Motor neuron (in vitro differentiated cells): ENCODE data around the gene NPM1. TPM values are rescaled to one million over a fixed set of nuclear protein-coding genes. Genes with fewer than 3 reads are reported as not detected.
"Not testable (repeated sequence)": the region's sequence is repeated elsewhere in the genome, so short reads cannot be mapped to it uniquely, and the experiment has no call there.

Source experiments
- ATAC-seq, 8 experiments: fragments of 200-7000 bp; cut with Tn5 transposase; replicated peaks in 6 of 8; 2 replicates each; pipeline ENCODE4 v1.8.0; 2021; ENCODE audit warnings: mild to moderate bottlenecking in 8 of 8, moderate library complexity in 8 of 8
- H3K27ac ChIP-seq, 2 donors: fragments of 250-450 bp; sonication (Bioruptor Pico); 2 replicates each; pipeline ENCODE4 v1.9.0; 2021; ENCODE audit warnings: antibody characterized with exemption in 2 of 2, mild to moderate bottlenecking in 2 of 2, moderate library complexity in 1 of 2
- H3K4me1 ChIP-seq, 2 donors: fragments of 250-450 bp; sonication (Bioruptor Pico); replicated peaks in 1 of 2; 2 replicates each; pipeline ENCODE4 v1.6.1; 2021; ENCODE audit warnings: antibody characterized with exemption in 2 of 2, mild to moderate bottlenecking in 2 of 2, moderate library complexity in 1 of 2
- H3K4me3 ChIP-seq, 5 donors: fragments of 250-450 bp; sonication (Bioruptor Pico); 2 replicates each; pipeline ENCODE4 v1.9.0; 2021; ENCODE audit warnings: antibody characterized with exemption in 5 of 5, mild to moderate bottlenecking in 5 of 5, moderate library complexity in 4 of 5
- WGBS, 10 experiments: fragments of 450-650 bp; shearing (Covaris generic); methylation state at CpG; one replicate each; pipeline ENCODE4 v1.0.0; 2022; 5-methylcytosine and 5-hydroxymethylcytosine counted together
- in situ Hi-C, 9 experiments: fragments of 400-800 bp; cut with MboI; loops; one replicate each; pipeline ENCODE4 v1.15.0; 2021; ENCODE audit warnings: low sequenced_read_pairs in 9 of 9, low pct_unique_long_range_greater_than_20kb in 2 of 9; ENCODE audit not compliant: unreplicated experiment in 9 of 9
- total RNA-seq, 8 experiments: library from RNA; unstranded; fragments of 300-600 nt; gene quantifications; 2 replicates each; pipeline versions ENCODE4 v1.2.3 to v1.2.4, GENCODE V29; 2022

The NPM1 gene
- total RNA-seq, 8 experiments from 2014 or later = 1,095 to 3,241 (median 1,712) TPM

DNA sequence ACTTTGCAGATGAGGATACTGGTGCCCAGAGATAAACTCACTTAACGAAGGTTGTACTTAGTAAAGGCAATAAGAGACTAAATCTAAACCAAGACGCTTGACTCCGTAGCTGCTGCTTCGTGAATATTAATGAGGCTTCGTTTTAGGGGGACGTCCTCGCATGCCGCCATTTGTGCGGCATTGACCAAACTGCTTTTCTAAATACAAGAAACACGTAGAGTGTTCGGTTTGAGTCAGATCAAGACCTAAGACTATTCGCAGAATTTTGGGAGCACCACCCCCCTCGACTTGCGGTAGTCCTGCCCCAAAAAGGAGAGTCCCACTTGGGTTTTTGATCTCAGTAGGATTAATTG is 1.1 kb downstream of the NPM1 start:
- Histone ChIP-seq H3K4me3 (peak overlapping the region; percentile 53 to 83 (median 73)), H3K4me1 (peaks cover 12 to 16% of the 10 kb centered on the region in 2 donors), H3K27ac (peak overlapping the region; percentile 83 to 91)
- in situ Hi-C loops = no loop called here
- 0 to 13% (median 0%) methylated on average over 1 to 14 of the region's 14 CpGs; no CpG with 5 or more reads in 1 of the 10 experiments for WGBS, 10 experiments
- ATAC-seq = no peak

DNA sequence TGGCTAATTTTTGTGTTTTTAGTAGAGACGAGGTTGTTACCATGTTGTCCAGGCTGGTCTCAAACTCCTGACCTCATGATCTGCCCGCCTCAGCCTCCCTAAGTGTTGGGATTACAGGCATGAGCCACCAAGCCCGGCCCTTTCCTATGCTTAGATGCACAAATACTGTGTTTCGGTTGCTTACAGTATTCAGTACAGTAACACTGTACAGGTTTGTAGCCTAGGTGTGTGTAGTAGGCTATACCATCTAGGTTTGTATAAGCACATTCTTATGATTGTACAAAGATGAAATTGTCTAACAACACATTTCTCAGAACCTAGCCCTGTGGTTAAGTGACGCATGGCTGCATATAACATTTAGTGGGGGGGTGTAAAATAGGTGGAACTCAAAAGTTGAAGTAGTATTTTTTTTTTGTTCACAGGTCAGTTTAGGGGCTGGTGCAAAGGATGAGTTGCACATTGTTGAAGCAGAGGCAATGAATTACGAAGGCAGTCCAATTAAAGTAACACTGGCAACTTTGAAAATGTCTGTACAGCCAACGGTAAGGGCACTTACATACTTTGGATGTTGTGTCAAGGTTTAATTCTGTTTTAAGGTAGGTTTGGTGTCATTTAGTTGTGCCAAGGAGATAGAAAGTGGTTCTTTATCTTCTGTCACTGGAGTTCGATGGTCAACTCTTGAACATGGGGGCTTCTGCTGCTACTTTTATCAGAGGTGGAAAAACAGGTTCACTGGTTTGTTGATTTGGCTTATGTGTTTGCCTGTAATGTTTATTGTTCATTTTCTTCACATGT is 3.4 kb downstream of the NPM1 start:
- ATAC-seq = no peak
- H3K27ac ChIP-seq = no peak overlapping the region
- H3K4me3 ChIP-seq = peak overlapping the region in 2 of 5 donors; percentile 73 to 83
- WGBS, 10 experiments = 19 to 100% (median 74%) methylated on average over 1 to 8 of the region's 8 CpGs; no CpG with 5 or more reads in 1 of the 10 experiments
- peaks cover 12 to 16% of the 10 kb centered on the region in 2 donors for H3K4me1 ChIP-seq
- in situ Hi-C loops = no loop called here

GRCh38 chr5:171391996-171392577 is 4.4 kb downstream of the NPM1 start:
- in situ Hi-C loops = no loop called here
- 70 to 100% (median 94%) methylated on average over 1 to 8 of the region's 14 CpGs; no CpG with 5 or more reads in 3 of the 10 experiments for WGBS, 10 experiments

DNA sequence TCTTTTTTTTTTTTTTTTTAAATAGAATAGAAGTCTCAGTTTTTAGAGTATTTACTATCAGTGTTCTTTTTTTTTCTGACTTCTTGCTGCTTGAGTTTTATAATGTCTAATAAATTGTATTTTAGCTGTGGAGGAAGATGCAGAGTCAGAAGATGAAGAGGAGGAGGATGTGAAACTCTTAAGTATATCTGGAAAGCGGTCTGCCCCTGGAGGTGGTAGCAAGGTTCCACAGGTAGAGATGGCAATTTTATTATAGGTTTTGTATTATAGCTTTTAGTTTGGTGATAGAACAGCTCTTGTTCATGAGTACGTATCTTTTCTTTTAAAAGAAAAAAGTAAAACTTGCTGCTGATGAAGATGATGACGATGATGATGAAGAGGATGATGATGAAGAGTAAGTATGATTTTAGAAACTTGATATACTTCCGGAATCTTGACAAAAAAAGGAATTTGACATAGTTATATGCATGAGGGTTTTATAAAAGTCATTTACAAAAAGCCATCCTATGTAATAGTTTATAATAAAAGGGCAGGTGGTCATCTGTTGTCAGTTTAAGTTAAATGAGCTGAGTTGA is 5.0 kb downstream of the NPM1 start:
- Histone ChIP-seq H3K27ac (no peak overlapping the region), H3K4me1 (peaks cover 12 to 14% of the 10 kb centered on the region in 2 donors), H3K4me3 (no peak overlapping the region)
- 81 to 100% (median 91%) methylated on average over 2 to 4 of the region's 4 CpGs for WGBS, 10 experiments
- no peak for ATAC-seq
- in situ Hi-C loops = no loop called here

More at GRCh38 chr5:171391996-171392577, 4.4 kb downstream of the NPM1 start:
- Histone ChIP-seq H3K4me3 (no peak overlapping the region), H3K27ac (no peak overlapping the region), H3K4me1 (peaks cover 12 to 14% of the 10 kb centered on the region in 2 donors)
- no peak for ATAC-seq

GRCh38 chr5:171395042-171395441 is 7.4 kb downstream of the NPM1 start:
- H3K4me1 ChIP-seq = peaks cover 12% of the 10 kb centered on the region in 2 donors
- in situ Hi-C loops = no loop called here
- H3K4me3 ChIP-seq = no peak overlapping the region
- 80 to 100% (median 95%) methylated on average over 2 to 4 of the region's 7 CpGs; no CpG with 5 or more reads in 4 of the 10 experiments for WGBS, 10 experiments
- no peak overlapping the region for H3K27ac ChIP-seq
- no peak for ATAC-seq

DNA sequence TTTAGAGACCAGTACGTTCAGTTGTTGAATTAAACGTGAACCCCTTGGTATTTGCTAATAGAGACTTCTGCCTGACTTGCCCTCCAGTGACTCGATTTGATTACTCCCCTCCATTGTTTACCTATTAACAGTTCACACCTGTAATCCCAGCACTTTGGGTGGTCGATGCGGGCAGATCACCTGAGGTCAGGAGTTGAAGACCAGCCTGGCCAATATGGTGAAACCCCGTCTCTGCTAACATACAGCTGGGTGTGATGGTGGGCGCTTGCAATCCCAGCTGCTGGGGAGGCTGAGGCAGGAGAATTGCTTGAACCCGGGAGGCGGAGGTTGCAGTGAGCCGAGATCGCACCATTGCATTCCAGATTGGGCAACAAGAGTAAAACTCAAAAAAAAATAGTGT is 8.9 kb downstream of the NPM1 start:
- in situ Hi-C loops, H3K4me1 ChIP-seq: not testable (repeated sequence)
- WGBS, 10 experiments = 33 to 100% (median 80%) methylated on average over 1 to 9 of the region's 11 CpGs; no CpG with 5 or more reads in 1 of the 10 experiments

DNA sequence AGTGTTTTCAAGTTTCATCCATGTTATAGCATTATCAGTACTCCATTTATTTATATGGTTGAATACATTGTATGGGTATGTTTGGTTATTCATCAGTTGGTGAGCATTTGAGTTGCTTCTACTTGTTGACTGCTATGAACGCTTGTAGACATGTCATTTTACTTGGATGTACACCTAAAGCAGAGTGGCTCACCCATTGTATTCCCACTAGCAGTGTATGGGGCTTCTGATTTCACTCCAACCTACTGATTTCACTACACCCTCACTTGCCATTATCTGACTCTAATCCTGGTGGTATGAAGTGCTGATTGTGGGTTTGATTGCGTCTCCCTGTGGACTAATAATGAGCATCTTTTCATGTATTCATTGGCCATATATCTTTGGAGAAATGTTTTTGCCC is 9.5 kb downstream of the NPM1 start:
- H3K4me3 ChIP-seq = no peak overlapping the region
- in situ Hi-C loops = no loop called here
- no peak for ATAC-seq
- H3K27ac ChIP-seq = no peak overlapping the region
- WGBS, 10 experiments = 90 to 100% (median 100%) methylated on average over 1 to 2 of the region's 2 CpGs; no CpG with 5 or more reads in 1 of the 10 experiments
- H3K4me1 ChIP-seq = no peaks in the 10 kb centered on the region

More for the DNA sequence above, 8.9 kb downstream of the NPM1 start:
- not testable (repeated sequence) for H3K27ac ChIP-seq, H3K4me3 ChIP-seq, ATAC-seq

DNA sequence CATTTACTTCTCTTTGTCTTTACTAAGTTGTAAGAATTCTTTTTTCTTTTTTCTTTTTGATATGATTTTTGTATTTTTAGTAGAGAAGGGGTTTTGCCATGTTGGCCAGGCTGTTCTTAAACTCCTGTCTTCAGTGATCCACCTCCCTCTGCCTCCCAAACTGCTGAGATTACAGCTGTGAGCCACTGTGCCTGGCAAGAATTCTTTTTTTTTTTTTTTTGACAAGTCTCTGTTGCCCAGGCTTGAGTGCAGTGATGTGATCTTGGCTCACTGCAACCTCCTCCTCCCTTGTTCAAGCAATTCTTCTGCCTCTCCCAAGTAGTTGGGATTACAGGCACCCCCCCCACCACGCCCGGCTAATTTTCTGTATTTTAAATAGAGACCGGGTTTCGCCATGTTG is 9.9 kb downstream of the NPM1 start:
- WGBS, 10 experiments = 80 to 100% (median 100%) methylated on average over 1 to 2 of the region's 4 CpGs; no CpG with 5 or more reads in 7 of the 10 experiments
- no peak for ATAC-seq
- Histone ChIP-seq H3K4me3 (no peak overlapping the region), H3K4me1 (no peaks in the 10 kb centered on the region), H3K27ac (no peak overlapping the region)
- in situ Hi-C loops = no loop called here

- WGBS, 10 experiments = 73 to 100% (median 96%) methylated on average over 2 to 9 of the region's 9 CpGs; no CpG with 5 or more reads in 2 of the 10 experiments
- ATAC-seq = peak in 6 of 8 experiments; percentile 4 to 30 (median 12)
- in situ Hi-C loops, H3K4me3 ChIP-seq, H3K27ac ChIP-seq, H3K4me1 ChIP-seq: not testable (repeated sequence)
These were observed 11.0 kb downstream of the NPM1 start for GRCh38 chr5:171398660-171399059.

DNA sequence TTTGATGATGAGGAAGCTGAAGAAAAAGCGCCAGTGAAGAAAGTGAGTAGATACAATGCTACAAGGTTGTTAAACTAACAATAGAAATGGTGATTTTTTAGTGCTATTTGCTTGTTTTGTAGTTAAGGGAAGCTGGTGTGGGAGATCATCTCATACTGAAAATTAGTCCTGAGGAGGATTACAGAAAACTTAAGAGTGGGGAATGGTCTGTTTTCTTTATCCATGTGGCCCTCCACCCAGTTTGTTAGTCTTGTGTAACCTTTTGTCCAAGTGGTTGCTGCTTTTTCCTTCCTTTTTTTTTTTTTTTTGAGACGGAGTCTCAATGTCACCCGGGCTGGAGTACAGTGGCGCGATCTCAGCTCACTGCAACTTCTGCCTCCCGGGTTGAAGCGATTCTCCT is 12.5 kb downstream of the NPM1 start:
- 92 to 100% (median 100%) methylated on average over 1 to 7 of the region's 7 CpGs; no CpG with 5 or more reads in 2 of the 10 experiments for WGBS, 10 experiments
- in situ Hi-C loops = loop anchor here in 6 of 9 experiments (25.0 kb wide), 4 partner anchors 462 to 612 kb away; partner anchors contain the start of gene FBXW11 (in 1 of the 6)
- no peak overlapping the region for H3K27ac ChIP-seq

DNA sequence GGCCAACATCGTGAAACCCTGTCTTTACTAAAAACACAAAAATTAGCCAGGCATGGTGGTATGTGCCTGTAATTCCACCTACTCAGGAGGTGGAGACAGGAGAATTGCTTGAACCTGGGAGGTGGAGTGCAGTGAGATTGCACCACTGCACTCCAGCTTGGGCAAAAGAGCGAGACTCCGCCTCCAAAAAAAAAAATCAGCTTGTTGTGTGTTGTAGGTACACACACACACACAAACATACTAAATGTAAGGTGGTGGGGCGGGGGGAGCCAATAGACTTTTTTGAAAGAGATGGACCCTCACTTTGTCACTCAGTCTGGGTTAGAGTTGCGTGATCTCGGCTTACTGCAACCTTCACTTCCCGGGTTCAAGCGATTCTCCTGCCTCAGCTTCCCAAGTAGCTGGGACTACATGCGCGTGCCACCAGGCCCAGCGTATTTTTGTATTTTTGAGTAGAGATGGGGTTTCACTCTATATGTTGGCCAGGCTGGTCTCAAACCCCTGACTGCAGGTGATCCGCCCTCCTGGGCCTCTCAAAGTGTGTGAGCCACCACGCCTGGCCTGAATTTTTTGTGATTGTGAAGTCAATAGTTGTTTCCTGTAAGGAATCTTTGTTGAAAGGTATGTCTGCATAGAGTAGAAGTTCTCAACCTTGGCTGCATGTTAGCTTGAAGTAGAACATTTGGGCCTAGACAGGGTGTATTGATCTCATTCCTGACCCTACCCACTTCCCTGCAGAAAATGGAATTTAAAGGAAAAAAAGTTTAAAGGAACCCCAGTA is 13.7 kb downstream of the NPM1 start:
- ATAC-seq = peak in 1 of 8 experiments; percentile 16

More for the DNA sequence above, 12.5 kb downstream of the NPM1 start:
- H3K4me1 ChIP-seq = no peaks in the 10 kb centered on the region
- no peak overlapping the region for H3K4me3 ChIP-seq
- no peak for ATAC-seq

GRCh38 chr5:171402751-171403150 is 15.1 kb downstream of the NPM1 start:
- H3K4me1 ChIP-seq, H3K4me3 ChIP-seq, H3K27ac ChIP-seq, ATAC-seq: not testable (repeated sequence)
- in situ Hi-C loops = loop anchor here in 6 of 9 experiments (25.0 kb wide), 4 partner anchors 460 to 610 kb away; partner anchors contain the start of gene FBXW11 (in 1 of the 6)

More for the DNA sequence above, 13.7 kb downstream of the NPM1 start:
- Histone ChIP-seq H3K27ac (no peak overlapping the region), H3K4me3 (no peak overlapping the region), H3K4me1 (no peaks in the 10 kb centered on the region)
- WGBS, 10 experiments = 80 to 100% (median 98%) methylated on average over 1 to 5 of the region's 13 CpGs; no CpG with 5 or more reads in 2 of the 10 experiments
- in situ Hi-C loops = loop anchor here in 6 of 9 experiments (25.0 kb wide), 4 partner anchors 461 to 611 kb away; partner anchors contain the start of gene FBXW11 (in 1 of the 6)
